GM18520 (cell line): ENCODE data around the gene C5AR2.
"Not testable (repeated sequence)": the region's sequence is repeated elsewhere in the genome, so short reads cannot be mapped to it uniquely, and the experiment has no call there.

Experiments used
- ATAC-seq: cut with Tn5 transposase; IDR thresholded peaks from one replicate; pipeline ENCODE4 v1.9.1; 2021; ENCODE audit not compliant: unreplicated experiment

C5AR2 gene

DNA sequence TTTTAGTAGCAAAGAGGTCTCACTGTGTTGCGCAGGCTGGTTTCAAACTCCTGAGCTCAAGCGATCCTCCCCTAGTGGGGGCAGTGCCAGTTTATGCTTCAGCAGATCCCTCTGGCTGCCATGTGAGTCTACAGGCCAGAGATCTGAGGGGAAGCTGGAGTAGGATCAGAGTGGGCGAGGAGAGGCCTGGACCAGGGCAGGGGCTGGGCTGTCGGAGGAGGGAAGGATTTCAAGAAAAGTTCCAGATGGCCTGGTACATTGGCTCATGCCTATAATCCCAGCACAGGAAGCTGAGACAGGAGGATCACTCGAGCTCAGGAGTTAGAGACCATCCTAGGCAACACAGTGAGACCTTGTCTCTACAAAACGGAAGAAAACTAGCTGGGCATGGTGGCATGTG, 27.0 kb downstream of the C5AR2 start:
- no peak for ATAC-seq

DNA sequence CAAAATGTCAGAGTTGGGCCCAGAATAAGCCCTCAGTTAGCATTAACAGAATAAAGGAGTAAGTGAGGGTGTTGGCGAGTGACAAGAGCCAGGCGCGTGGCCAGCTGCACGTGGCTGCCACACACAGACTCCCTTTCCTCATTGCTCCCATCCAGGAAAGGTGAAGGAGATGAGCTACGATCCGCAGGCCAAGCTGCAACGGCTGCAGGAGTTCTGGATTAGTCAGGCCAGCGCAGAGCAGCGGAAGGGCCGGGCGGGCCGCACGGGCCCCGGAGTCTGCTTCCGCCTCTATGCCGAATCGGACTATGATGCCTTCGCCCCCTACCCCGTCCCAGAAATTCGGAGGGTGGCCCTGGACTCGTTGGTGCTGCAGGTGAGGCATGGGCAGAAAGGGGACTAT, 30.3 kb downstream of the C5AR2 start:
- ATAC-seq = no peak

DNA sequence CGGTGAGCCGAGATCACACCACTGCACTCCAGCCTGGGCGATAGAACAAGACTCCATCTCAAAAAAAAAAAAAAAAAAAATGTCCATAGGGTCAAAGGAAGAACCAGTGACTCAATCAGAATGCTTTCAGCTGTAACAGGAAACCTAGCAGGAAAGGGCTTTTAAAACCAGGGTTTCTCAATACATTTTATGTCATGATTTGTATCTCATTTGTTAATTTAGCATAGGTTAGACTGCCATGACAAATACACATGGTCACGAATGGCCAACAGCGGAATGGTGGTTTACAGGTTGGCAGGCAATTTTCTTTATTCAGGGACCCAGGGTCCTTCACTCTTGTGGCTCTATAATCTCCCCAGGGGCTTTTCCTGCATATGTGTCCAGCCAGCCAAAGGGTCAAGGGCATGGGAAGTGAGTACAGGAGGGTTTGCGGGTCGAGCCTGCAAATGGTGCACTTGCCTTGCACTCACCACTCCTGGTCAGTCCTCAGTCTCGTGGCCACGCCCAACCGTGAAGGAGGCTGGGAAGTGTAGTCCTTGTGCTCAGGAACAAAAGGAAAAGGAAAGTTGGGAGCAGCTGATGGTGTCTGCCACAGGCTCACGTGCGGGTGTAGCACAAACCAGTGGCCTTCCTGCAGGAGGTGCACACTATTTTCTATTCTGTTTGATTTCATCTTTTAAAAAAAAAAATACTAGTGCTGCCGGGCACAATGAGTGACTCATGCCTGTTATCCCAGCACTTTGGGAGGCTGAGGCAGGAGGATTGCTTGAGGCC, 32.0 kb downstream of the C5AR2 start:
- ATAC-seq = no peak

- not testable (repeated sequence) for ATAC-seq
Measured at GRCh38 chr19:47365455-47365854, 33.5 kb downstream of the C5AR2 start.

- no peak for ATAC-seq
Measured at GRCh38 chr19:47370045-47370611, 38.2 kb downstream of the C5AR2 start.

DNA sequence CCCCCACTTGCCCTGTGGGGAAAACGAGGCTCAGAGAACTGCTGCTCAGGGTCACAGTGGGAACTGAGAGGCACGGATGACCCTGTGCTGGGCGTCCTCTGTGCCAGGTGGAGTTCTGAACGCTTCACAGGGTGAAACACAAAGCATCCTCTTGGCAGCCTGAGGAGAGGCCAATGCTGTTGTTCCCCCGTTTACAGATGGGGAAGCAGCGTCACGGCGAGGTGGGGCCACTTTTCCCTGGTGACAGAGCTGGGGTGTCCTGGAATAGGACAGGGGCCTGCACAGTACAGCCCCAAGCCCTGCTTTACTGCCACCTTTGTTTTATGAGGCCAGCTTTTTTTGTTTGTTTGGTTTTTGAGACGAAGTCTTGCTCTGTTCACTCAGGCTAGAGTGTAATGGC, 39.3 kb downstream of the C5AR2 start:
- no peak for ATAC-seq

DNA sequence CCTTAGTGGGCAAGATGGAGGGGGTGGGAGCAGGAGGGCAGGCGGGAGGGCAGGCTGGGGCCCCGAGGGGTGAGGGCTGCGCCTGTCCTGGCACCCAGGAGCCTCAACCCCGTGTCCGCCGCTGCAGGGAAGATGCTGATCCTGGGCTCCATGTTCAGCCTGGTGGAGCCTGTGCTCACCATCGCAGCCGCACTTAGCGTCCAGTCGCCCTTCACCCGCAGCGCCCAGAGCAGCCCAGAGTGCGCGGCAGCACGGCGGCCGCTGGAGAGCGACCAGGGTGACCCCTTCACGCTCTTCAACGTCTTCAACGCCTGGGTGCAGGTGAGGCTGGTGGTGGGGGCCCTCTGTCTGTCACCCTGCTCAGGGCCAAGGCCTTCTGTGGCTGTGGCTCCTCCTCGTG, 40.6 kb downstream of the C5AR2 start:
- no peak for ATAC-seq

DNA sequence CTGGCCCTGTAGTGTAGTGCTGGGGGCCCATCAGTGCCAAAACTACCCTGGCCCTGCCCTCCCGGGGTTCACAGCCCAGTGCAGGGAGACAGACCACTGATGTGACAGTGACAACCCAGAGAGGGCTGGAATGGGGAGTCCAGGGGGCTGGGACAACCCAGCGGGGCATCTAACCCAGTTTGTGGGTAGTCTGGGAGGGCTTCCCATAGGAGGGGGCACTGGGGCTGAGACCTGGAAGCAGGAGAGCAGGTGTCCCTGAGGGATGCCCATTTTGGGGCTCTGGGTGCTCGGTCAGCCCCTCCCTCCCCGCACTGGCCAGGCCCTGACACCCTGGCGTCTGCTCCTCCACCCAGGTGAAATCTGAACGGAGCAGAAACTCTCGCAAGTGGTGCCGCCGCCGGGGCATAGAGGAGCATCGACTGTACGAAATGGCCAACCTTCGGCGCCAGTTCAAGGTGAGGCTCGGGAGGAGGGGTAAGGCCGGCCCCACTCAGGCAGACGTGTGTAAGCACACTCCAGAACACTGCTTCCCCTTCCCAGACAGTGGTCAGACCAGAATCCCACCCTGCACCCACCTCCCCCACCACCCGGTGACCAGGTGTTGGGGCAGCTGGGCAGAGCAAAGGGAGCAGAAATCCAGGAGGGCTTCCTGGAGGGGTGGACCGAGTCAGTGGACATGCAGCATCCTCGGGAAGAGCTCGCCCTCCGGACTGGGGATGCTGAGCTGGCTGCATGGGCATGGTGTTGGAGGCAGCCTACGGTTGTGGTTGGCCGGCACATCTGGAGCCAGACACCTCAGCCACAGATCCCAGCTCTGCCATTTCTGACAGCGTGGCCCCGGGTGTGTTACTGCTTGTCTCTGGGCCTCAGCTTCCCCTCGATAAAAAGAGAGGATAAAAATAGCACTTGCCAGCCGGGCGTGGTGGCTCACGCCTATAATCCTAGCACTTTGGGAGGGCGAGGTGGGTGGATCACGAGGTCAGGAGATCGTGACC, 41.6 kb downstream of the C5AR2 start:
- no peak for ATAC-seq

DNA sequence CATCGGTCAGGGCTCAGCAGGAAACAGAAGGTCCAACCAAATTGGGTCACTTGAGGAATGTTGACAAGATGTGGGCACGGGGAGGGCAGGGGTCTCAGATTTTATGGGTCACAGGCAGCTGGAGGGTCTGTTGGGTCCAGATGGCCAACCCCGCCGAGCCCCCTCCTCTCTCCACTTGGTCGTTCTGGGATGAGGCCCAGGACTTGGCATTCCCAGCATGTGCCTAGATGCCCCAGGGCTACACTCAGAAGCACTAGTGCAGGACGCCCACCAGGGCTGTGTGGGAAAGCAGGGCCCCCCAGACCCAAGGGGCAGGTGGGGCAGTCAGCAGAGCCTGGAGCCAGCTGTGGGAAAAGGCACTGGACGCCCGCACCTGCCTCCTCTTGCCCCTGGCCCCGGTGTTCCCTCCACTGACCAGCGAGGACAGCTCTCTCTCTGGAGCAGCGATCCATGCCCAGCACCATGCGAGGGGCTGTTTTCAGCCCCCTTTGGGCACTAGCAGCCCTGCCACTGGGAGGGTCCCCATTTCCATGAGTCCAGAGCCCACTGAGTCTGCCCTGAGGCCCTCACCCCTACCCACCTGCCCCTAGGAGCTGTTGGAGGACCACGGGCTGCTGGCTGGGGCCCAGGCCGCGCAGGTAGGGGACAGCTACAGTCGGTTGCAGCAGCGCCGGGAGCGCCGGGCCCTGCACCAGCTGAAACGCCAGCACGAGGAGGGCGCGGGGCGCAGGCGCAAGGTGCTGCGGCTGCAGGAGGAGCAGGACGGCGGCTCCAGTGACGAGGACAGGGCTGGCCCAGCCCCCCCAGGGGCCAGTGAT, 43.1 kb downstream of the C5AR2 start:
- ATAC-seq = no peak

GRCh38 chr19:47375694-47376588, 44.0 kb downstream of the C5AR2 start:
- ATAC-seq = no peak

- no peak for ATAC-seq
Measured at GRCh38 chr19:47376589-47377144, 44.7 kb downstream of the C5AR2 start.

GRCh38 chr19:47377208-47377701, 45.3 kb downstream of the C5AR2 start:
- no peak for ATAC-seq

DNA sequence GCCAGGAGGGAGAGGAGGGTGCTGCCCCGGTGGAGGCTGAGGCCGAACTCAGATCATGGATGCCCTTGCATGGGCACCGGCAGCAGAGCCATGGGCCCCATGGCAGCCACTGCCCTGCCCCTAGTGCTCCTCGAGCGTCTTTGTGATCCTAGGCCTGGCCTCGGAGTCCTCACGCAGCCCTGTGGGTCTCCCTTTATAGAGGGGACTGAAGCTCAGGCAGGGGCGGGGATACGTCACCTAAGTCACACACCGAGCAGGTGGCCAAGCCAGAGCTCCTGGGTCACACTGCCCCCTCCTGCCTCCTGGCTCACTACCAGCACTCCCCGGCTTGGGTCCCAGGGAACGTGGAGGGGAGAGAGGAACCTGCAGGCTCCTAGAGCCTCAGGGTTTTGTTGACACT, 45.8 kb downstream of the C5AR2 start:
- ATAC-seq = no peak

- no peak for ATAC-seq
Measured at GRCh38 chr19:47378246-47378645, 46.3 kb downstream of the C5AR2 start.

GRCh38 chr19:47379381-47379938, 47.5 kb downstream of the C5AR2 start:
- ATAC-seq = no peak

- ATAC-seq = no peak
Measured at GRCh38 chr19:47380559-47380958, 48.6 kb downstream of the C5AR2 start.

- no peak for ATAC-seq
Measured at GRCh38 chr19:47381121-47381520, 49.1 kb downstream of the C5AR2 start.

GRCh38 chr19:47381653-47382279, 49.8 kb downstream of the C5AR2 start:
- no peak for ATAC-seq
